A673 (cell line): ENCODE results near the gene PEX11G. TPM values are rescaled to one million over a fixed set of nuclear protein-coding genes. Genes with fewer than 3 reads are reported as not detected.

Experiments
- BruUV-seq: library from RNA; stranded (reverse); fragments of 400-500 nt; replicated peaks from 2 replicates; lab custom pipeline; 2021; lab: Mats Ljungman, UMichigan
- CTCF ChIA-PET: fragments of 300-600 bp; sonication (Branson Sonifier 250); formaldehyde crosslinking; loops from one replicate; lab custom pipeline; 2022; ENCODE audit warnings: antibody characterized with exemption; lab: Charles Lee
- POLR2A ChIA-PET: fragments of 300-600 bp; sonication (Branson Sonifier 250); formaldehyde crosslinking; loops from one replicate; lab custom pipeline; 2022; ENCODE audit warnings: antibody characterized with exemption; ENCODE audit not compliant: low non-redundant PET; lab: Charles Lee
- DNase-seq: peaks from one replicate; pipeline ENCODE4 v3.0.0-alpha.2; 2015; ENCODE audit warnings: low spot score
- H3K27ac ChIP-seq: fragments of 200-600 bp; sonication (generic); 2 replicates; pipeline ENCODE4 v1.5.1; 2016; ENCODE audit warnings: mixed run types, low read depth, mild to moderate bottlenecking, mixed read lengths, antibody characterized with exemption, low read length; ENCODE audit not compliant: poor library complexity, severe bottlenecking
- H3K27me3 ChIP-seq: fragments of 200-600 bp; sonication (generic); replicated peaks from 2 replicates; pipeline ENCODE4 v1.6.1; 2017; ENCODE audit warnings: mixed run types, low read depth, mild to moderate bottlenecking, mixed read lengths, antibody characterized with exemption, low read length; ENCODE audit not compliant: insufficient read depth, poor library complexity
- H3K36me3 ChIP-seq: fragments of 200-600 bp; sonication (generic); 2 replicates; pipeline ENCODE4 v1.6.1; 2016; ENCODE audit warnings: mixed run types, mild to moderate bottlenecking, mixed read lengths, antibody characterized with exemption, low read length; ENCODE audit not compliant: insufficient read depth, poor library complexity, severe bottlenecking
- H3K4me1 ChIP-seq: fragments of 200-600 bp; sonication (generic); 2 replicates; pipeline ENCODE4 v1.6.1; 2017; ENCODE audit warnings: mixed run types, mild to moderate bottlenecking, mixed read lengths, antibody characterized with exemption, low read length; ENCODE audit not compliant: insufficient read depth, poor library complexity, severe bottlenecking
- H3K4me3 ChIP-seq: fragments of 200-600 bp; sonication (generic); 2 replicates; pipeline ENCODE4 v1.5.1; 2016; ENCODE audit warnings: low read depth, mixed run types, mild to moderate bottlenecking, mixed read lengths, low read length; ENCODE audit not compliant: poor library complexity, severe bottlenecking
- H3K9me3 ChIP-seq: fragments of 200-600 bp; sonication (generic); 2 replicates; pipeline ENCODE4 v1.6.1; 2016; ENCODE audit warnings: mixed run types, low read depth, mild to moderate bottlenecking, mixed read lengths, antibody characterized with exemption, low read length; ENCODE audit not compliant: poor library complexity, severe bottlenecking
- CTCF ChIP-seq: fragments of 300-800, 200-600 bp; sonication (generic); conservative IDR thresholded peaks from 2 replicates; pipeline ENCODE4 v1.5.1; 2017; ENCODE audit warnings: low read depth, mild to moderate bottlenecking, antibody characterized with exemption, low read length, moderate library complexity, mixed read lengths
- EZH2 ChIP-seq: fragments of 200-600 bp; sonication (generic); IDR thresholded peaks from 2 replicates; pipeline ENCODE4 v1.6.1; 2017; ENCODE audit warnings: borderline replicate concordance, low read depth, mild to moderate bottlenecking, mixed read lengths, antibody characterized with exemption, low read length; ENCODE audit not compliant: poor library complexity, severe bottlenecking
- intact Hi-C: fragments of 100-400 bp; cut with micrococcal nuclease; formaldehyde crosslinking; loops from one replicate; pipeline ENCODE4 v1.10.0; 2022; ENCODE audit not compliant: unreplicated experiment
- total RNA-seq: library from RNA; stranded (reverse); gene quantifications from 2 replicates; pipeline ENCODE4 v1.2.3, GENCODE V29; 2021

The PEX11G gene
- total RNA-seq, 1 experiment from 2014 or later = 1.1 TPM

GRCh38 chr19:7467009-7467989 is 21.5 kb downstream of the PEX11G start:
- no peak for TF ChIP-seq EZH2
- Histone ChIP-seq H3K4me1 (no peaks in the 10 kb centered on the region), H3K4me3 (no peak overlapping the region), H3K27ac (no peak overlapping the region), H3K36me3 (peaks cover 7% of the 10 kb centered on the region), H3K9me3 (no peaks in the 10 kb centered on the region), H3K27me3 (no peaks in the 10 kb centered on the region)
- DNase-seq = no peak
- ChIA-PET CTCF (no interaction called here), POLR2A (no interaction called here)
- BruUV-seq = no TSS peak
- intact Hi-C loops = no loop called here

GRCh38 chr19:7463575-7463974 is 25.3 kb downstream of the PEX11G start:
- CTCF ChIA-PET = no interaction called here
- intact Hi-C loops = no loop called here
- no peak overlapping the region for H3K27ac ChIP-seq
- TF ChIP-seq CTCF = no peak
- H3K27me3 ChIP-seq = no peaks in the 10 kb centered on the region
- no peak overlapping the region for H3K4me3 ChIP-seq
- H3K9me3 ChIP-seq = no peaks in the 10 kb centered on the region
- peaks cover 7% of the 10 kb centered on the region for H3K36me3 ChIP-seq
- POLR2A ChIA-PET = no interaction called here
- no peak for DNase-seq
- H3K4me1 ChIP-seq = no peaks in the 10 kb centered on the region
- no TSS peak for BruUV-seq

- TF ChIP-seq CTCF = no peak
- Histone ChIP-seq H3K36me3 (peaks cover 7% of the 10 kb centered on the region), H3K27me3 (no peaks in the 10 kb centered on the region), H3K4me1 (no peaks in the 10 kb centered on the region), H3K4me3 (no peak overlapping the region), H3K9me3 (no peaks in the 10 kb centered on the region), H3K27ac (no peak overlapping the region)
- BruUV-seq = no TSS peak
- intact Hi-C loops = no loop called here
- DNase-seq = no peak
- CTCF ChIA-PET = no interaction called here
- POLR2A ChIA-PET = no interaction called here
These were observed 26.8 kb downstream of the PEX11G start for GRCh38 chr19:7461841-7462629.
